GM23338 (cell line): ENCODE measurements around the gene SCFD2. TPM values are rescaled to one million over a fixed set of nuclear protein-coding genes. Genes with fewer than 3 reads are reported as not detected.

Source experiments
- ATAC-seq: fragments of 200-7000 bp; cut with Tn5 transposase; 3 replicates; pipeline ENCODE4 v1.9.1; 2020
- DNase-seq: peaks from one replicate; pipeline ENCODE4 v3.0.0-alpha.2; 2015; ENCODE audit warnings: low spot score
- H2AFZ ChIP-seq: fragments of 200-600 bp; sonication (generic); 2 replicates; pipeline ENCODE4 v1.8.0; 2016; ENCODE audit warnings: antibody characterized with exemption, mild to moderate bottlenecking, moderate library complexity
- H3F3A ChIP-seq: fragments of 200-600 bp; sonication (generic); replicated peaks from 2 replicates; pipeline ENCODE4 v1.8.0; 2017; ENCODE audit warnings: antibody characterized with exemption, mixed run types, low read depth
- H3K27ac ChIP-seq: fragments of 200-600 bp; sonication (generic); 2 replicates; pipeline ENCODE4 v1.6.1; 2016; ENCODE audit warnings: low read depth
- H3K27me3 ChIP-seq: fragments of 200-600 bp; sonication (generic); 2 replicates; pipeline ENCODE4 v1.8.0; 2016; ENCODE audit warnings: mild to moderate bottlenecking, mixed run types, moderate library complexity; ENCODE audit not compliant: insufficient read depth
- H3K36me3 ChIP-seq: fragments of 200-600 bp; sonication (generic); 2 replicates; pipeline ENCODE4 v1.8.0; 2016; ENCODE audit warnings: mild to moderate bottlenecking; ENCODE audit not compliant: insufficient read depth
- H3K4me1 ChIP-seq: fragments of 200-600 bp; sonication (generic); 2 replicates; pipeline ENCODE4 v1.8.0; 2016; ENCODE audit warnings: mild to moderate bottlenecking, moderate library complexity; ENCODE audit not compliant: insufficient read depth
- H3K4me2 ChIP-seq: fragments of 200-600 bp; sonication (generic); 2 replicates; pipeline ENCODE4 v1.7.1; 2017; ENCODE audit warnings: mixed run types
- H3K4me3 ChIP-seq: fragments of 200-600 bp; sonication (generic); 2 replicates; pipeline ENCODE4 v1.6.1; 2016; ENCODE audit warnings: mixed run types
- H3K79me2 ChIP-seq: fragments of 200-600 bp; sonication (generic); replicated peaks from 2 replicates; pipeline ENCODE4 v1.8.0; 2017; ENCODE audit warnings: mild to moderate bottlenecking; ENCODE audit not compliant: insufficient read depth
- H3K9me2 ChIP-seq: fragments of 200-600 bp; sonication (generic); 2 replicates; pipeline ENCODE4 v1.8.0; 2017; ENCODE audit not compliant: insufficient read depth
- H4K20me1 ChIP-seq: fragments of 200-600 bp; sonication (generic); replicated peaks from 2 replicates; pipeline ENCODE4 v1.8.0; 2017; ENCODE audit warnings: mild to moderate bottlenecking; ENCODE audit not compliant: insufficient read depth
- H3K27ac Mint-ChIP-seq: 2 replicates; pipeline ENCODE4 v1.8.0; 2020; ENCODE audit warnings: inconsistent platforms, mild to moderate bottlenecking, moderate library complexity, mixed read lengths
- H3K27me3 Mint-ChIP-seq: 3 replicates; pipeline ENCODE4 v1.8.0; 2022; ENCODE audit warnings: low read depth, mild to moderate bottlenecking, moderate library complexity, mixed read lengths, inconsistent platforms; ENCODE audit not compliant: insufficient read depth, poor library complexity
- H3K36me3 Mint-ChIP-seq: 3 replicates; pipeline ENCODE4 v1.8.0; 2021; ENCODE audit warnings: low read depth, mild to moderate bottlenecking, inconsistent platforms, moderate library complexity, mixed read lengths
- H3K4me1 Mint-ChIP-seq: 3 replicates; pipeline ENCODE4 v1.8.0; 2020; ENCODE audit warnings: mild to moderate bottlenecking, inconsistent platforms, mixed read lengths
- H3K4me3 Mint-ChIP-seq: 3 replicates; pipeline ENCODE4 v1.8.0; 2021; ENCODE audit warnings: moderate library complexity, mild to moderate bottlenecking, inconsistent platforms, mixed read lengths
- H3K9me3 Mint-ChIP-seq: 3 replicates; pipeline ENCODE4 v1.8.0; 2020; ENCODE audit warnings: moderate library complexity, mild to moderate bottlenecking, inconsistent platforms, mixed read lengths
- ETS1 ChIP-seq: IDR thresholded peaks from 2 replicates; pipeline ENCODE4 v1.6.1; 2016; ENCODE audit warnings: antibody characterized with exemption
- EZH2 ChIP-seq: fragments of 200-600 bp; sonication (generic); IDR thresholded peaks from one replicate; pipeline ENCODE4 v1.8.0; 2017; ENCODE audit warnings: antibody characterized with exemption, mild to moderate bottlenecking, low read depth; ENCODE audit not compliant: unreplicated experiment
- EZH2phosphoT487 ChIP-seq: fragments of 200-600 bp; sonication (generic); IDR thresholded peaks from one replicate; pipeline ENCODE4 v1.8.1; 2018; ENCODE audit warnings: antibody characterized with exemption; ENCODE audit not compliant: unreplicated experiment
- JUNB ChIP-seq: IDR thresholded peaks from one replicate; pipeline ENCODE4 v1.6.1; 2016; ENCODE audit warnings: antibody characterized with exemption; ENCODE audit not compliant: unreplicated experiment
- POLR2AphosphoS5 ChIP-seq: IDR thresholded peaks from 2 replicates; pipeline ENCODE4 v1.6.1; 2016; ENCODE audit warnings: antibody characterized with exemption, low read depth
- ZNF114 ChIP-seq: fragments of 250-450 bp; sonication (Bioruptor Pico); IDR thresholded peaks from 2 replicates; pipeline ENCODE4 v1.5.0; 2020; ENCODE audit warnings: mild to moderate bottlenecking, moderate library complexity
- ZNF331 ChIP-seq: fragments of 250-450 bp; sonication (Bioruptor Pico); IDR thresholded peaks from 2 replicates; pipeline ENCODE4 v1.5.0; 2020; ENCODE audit warnings: low read depth, mild to moderate bottlenecking, moderate library complexity
- polyA plus RNA-seq: library from polyadenylated mRNA; unstranded; fragments of >200 nt; fragmentation: Nextera tagmentation; extraction: Ambion mirVana; gene quantifications from 2 replicates; pipeline ENCODE4 v1.2.1, GENCODE V29; 2016
- total RNA-seq: library from RNA; depleted of rRNA; stranded (reverse); fragments of >200 nt; shearing (Covaris generic); gene quantifications from 2 replicates; pipeline ENCODE4 v1.2.3, GENCODE V29; 2014
- TF ChIP-seq, protein P1 (sequence below): fragments of 250-450 bp; sonication (Bioruptor Pico); IDR thresholded peaks from 2 replicates; pipeline ENCODE4 v1.5.0; 2020; ENCODE audit warnings: mild to moderate bottlenecking, moderate library complexity
- TF ChIP-seq, protein P2 (sequence below): IDR thresholded peaks from one replicate; pipeline ENCODE4 v1.6.1; 2018; ENCODE audit warnings: antibody characterized with exemption; ENCODE audit not compliant: unreplicated experiment

SCFD2 gene
- total and polyA plus RNA-seq, 2 experiments from 2014 or later = 5.7 to 17.5 TPM

DNA sequence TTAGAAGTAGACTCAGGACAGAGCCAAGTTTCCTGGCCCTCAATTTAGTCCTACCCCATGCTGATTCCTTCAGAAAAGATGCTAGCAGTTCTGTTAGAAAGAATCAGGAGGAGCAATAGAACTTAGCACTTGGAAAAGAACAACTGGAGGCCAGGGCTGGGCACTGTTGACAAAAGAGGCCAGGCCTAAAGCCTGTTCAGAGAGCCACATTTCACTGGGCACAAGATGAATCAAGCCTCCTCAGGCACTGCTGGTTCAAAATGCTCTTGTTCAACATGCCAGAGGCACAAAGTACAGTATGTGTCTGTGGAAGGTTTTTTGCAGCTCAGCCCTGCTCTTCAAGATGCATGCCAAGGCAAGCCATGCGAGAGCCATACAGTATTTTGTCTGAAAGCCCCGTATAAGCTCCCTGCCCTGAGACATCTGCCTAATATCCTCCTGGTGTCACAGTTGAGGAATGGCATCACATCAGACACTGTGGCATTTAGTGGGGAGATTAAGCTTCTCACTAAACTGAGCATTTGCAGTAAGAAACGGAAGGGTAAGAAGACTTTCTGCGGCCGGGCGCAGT lies 450.0 kb downstream of the SCFD2 start:
- H3K79me2 ChIP-seq = no peaks in the 10 kb centered on the region
- H4K20me1 ChIP-seq = no peaks in the 10 kb centered on the region
- no peak for TF ChIP-seq ZNF114
- no peak for TF ChIP-seq ZNF331 (CRISPR knock-in tag)
- no peak for TF ChIP-seq ETS1
- no peak for TF ChIP-seq JUNB
- TF ChIP-seq EZH2phosphoT487 = no peak
- no peak for TF ChIP-seq POLR2AphosphoS5
- TF ChIP-seq EZH2 = no peak
- no peak overlapping the region for H3K4me3 ChIP-seq
- DNase-seq (peak; percentile 22), ATAC-seq (no peak)
- Mint-ChIP-seq H3K9me3 (no peaks in the 10 kb centered on the region), H3K4me3 (no peak overlapping the region), H3K27ac (no peak overlapping the region), H3K27me3 (peaks cover 3% of the 10 kb centered on the region), H3K4me1 (peaks cover 16% of the 10 kb centered on the region), H3K36me3 (no peaks in the 10 kb centered on the region)
- 0 out of 2 replicates have a peak, but pooled peaks cover 4% of the 10 kb centered on the region for H3K4me1 ChIP-seq
- H3F3A ChIP-seq = no peaks in the 10 kb centered on the region
- H3K4me2 ChIP-seq = no peak overlapping the region
- no peaks in the 10 kb centered on the region for H3K27me3 ChIP-seq
- H2AFZ ChIP-seq = no peak overlapping the region
- no peaks in the 10 kb centered on the region for H3K36me3 ChIP-seq
- H3K27ac ChIP-seq = no peak overlapping the region
- peaks cover 8% of the 10 kb centered on the region; the same call in 1 of the 2 replicates for H3K9me2 ChIP-seq

DNA sequence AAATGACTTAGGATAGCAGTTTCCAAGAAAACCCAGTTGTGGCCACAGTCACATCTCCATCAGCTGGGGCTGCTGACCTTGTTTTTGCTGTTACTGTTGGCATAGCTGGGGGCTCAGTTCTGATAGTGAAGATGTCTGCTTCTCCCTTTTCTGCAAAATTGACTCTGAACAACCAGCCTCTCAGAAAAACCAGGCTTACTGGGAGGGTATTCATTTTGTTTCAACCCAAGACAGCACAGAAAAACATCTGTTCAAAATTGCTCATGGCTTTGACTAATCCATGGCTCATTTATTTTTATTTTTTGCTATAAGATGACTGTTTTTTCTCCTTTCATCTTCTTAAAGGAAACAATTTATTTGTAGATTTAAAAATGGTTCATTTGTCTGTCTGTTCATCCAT lies 450.7 kb downstream of the SCFD2 start:
- H3K36me3 Mint-ChIP-seq = no peaks in the 10 kb centered on the region
- H3K9me3 Mint-ChIP-seq = no peaks in the 10 kb centered on the region
- no peak overlapping the region for H2AFZ ChIP-seq
- no peak overlapping the region for H3K4me2 ChIP-seq
- ATAC-seq = no peak
- no peak overlapping the region for H3K27ac ChIP-seq
- H3K27me3 Mint-ChIP-seq = peaks cover 7% of the 10 kb centered on the region
- H3K79me2 ChIP-seq = no peaks in the 10 kb centered on the region
- no peaks in the 10 kb centered on the region for H3K27me3 ChIP-seq
- no peaks in the 10 kb centered on the region for H4K20me1 ChIP-seq
- H3K4me3 ChIP-seq = no peak overlapping the region
- no peak for DNase-seq
- H3K4me1 ChIP-seq = 0 out of 2 replicates have a peak, but pooled peaks cover 4% of the 10 kb centered on the region
- H3K4me3 Mint-ChIP-seq = no peak overlapping the region
- peaks cover 8% of the 10 kb centered on the region; the same call in 1 of the 2 replicates for H3K9me2 ChIP-seq
- H3K4me1 Mint-ChIP-seq = peaks cover 16% of the 10 kb centered on the region
- H3K36me3 ChIP-seq = no peaks in the 10 kb centered on the region
- no peak overlapping the region for H3K27ac Mint-ChIP-seq
- no peaks in the 10 kb centered on the region for H3F3A ChIP-seq
- TF ChIP-seq ZNF331 (CRISPR knock-in tag) (no peak), ZNF114 (no peak), EZH2phosphoT487 (no peak)
- TF ChIP-seq, protein P1, sequence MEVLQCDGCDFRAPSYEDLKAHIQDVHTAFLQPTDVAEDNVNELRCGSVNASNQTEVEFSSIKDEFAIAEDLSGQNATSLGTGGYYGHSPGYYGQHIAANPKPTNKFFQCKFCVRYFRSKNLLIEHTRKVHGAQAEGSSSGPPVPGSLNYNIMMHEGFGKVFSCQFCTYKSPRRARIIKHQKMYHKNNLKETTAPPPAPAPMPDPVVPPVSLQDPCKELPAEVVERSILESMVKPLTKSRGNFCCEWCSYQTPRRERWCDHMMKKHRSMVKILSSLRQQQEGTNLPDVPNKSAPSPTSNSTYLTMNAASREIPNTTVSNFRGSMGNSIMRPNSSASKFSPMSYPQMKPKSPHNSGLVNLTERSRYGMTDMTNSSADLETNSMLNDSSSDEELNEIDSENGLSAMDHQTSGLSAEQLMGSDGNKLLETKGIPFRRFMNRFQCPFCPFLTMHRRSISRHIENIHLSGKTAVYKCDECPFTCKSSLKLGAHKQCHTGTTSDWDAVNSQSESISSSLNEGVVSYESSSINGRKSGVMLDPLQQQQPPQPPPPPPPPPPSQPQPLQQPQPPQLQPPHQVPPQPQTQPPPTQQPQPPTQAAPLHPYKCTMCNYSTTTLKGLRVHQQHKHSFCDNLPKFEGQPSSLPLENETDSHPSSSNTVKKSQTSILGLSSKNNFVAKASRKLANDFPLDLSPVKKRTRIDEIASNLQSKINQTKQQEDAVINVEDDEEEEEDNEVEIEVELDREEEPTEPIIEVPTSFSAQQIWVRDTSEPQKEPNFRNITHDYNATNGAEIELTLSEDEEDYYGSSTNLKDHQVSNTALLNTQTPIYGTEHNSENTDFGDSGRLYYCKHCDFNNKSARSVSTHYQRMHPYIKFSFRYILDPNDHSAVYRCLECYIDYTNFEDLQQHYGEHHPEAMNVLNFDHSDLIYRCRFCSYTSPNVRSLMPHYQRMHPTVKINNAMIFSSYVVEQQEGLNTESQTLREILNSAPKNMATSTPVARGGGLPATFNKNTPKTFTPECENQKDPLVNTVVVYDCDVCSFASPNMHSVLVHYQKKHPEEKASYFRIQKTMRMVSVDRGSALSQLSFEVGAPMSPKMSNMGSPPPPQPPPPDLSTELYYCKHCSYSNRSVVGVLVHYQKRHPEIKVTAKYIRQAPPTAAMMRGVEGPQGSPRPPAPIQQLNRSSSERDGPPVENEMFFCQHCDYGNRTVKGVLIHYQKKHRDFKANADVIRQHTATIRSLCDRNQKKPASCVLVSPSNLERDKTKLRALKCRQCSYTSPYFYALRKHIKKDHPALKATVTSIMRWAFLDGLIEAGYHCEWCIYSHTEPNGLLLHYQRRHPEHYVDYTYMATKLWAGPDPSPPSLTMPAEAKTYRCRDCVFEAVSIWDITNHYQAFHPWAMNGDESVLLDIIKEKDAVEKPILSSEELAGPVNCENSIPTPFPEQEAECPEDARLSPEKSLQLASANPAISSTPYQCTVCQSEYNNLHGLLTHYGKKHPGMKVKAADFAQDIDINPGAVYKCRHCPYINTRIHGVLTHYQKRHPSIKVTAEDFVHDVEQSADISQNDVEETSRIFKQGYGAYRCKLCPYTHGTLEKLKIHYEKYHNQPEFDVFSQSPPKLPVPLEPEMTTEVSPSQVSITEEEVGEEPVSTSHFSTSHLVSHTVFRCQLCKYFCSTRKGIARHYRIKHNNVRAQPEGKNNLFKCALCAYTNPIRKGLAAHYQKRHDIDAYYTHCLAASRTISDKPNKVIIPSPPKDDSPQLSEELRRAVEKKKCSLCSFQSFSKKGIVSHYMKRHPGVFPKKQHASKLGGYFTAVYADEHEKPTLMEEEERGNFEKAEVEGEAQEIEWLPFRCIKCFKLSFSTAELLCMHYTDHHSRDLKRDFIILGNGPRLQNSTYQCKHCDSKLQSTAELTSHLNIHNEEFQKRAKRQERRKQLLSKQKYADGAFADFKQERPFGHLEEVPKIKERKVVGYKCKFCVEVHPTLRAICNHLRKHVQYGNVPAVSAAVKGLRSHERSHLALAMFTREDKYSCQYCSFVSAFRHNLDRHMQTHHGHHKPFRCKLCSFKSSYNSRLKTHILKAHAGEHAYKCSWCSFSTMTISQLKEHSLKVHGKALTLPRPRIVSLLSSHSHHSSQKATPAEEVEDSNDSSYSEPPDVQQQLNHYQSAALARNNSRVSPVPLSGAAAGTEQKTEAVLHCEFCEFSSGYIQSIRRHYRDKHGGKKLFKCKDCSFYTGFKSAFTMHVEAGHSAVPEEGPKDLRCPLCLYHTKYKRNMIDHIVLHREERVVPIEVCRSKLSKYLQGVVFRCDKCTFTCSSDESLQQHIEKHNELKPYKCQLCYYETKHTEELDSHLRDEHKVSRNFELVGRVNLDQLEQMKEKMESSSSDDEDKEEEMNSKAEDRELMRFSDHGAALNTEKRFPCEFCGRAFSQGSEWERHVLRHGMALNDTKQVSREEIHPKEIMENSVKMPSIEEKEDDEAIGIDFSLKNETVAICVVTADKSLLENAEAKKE (CRISPR knock-in tag) = no peak
- TF ChIP-seq, protein P2, sequence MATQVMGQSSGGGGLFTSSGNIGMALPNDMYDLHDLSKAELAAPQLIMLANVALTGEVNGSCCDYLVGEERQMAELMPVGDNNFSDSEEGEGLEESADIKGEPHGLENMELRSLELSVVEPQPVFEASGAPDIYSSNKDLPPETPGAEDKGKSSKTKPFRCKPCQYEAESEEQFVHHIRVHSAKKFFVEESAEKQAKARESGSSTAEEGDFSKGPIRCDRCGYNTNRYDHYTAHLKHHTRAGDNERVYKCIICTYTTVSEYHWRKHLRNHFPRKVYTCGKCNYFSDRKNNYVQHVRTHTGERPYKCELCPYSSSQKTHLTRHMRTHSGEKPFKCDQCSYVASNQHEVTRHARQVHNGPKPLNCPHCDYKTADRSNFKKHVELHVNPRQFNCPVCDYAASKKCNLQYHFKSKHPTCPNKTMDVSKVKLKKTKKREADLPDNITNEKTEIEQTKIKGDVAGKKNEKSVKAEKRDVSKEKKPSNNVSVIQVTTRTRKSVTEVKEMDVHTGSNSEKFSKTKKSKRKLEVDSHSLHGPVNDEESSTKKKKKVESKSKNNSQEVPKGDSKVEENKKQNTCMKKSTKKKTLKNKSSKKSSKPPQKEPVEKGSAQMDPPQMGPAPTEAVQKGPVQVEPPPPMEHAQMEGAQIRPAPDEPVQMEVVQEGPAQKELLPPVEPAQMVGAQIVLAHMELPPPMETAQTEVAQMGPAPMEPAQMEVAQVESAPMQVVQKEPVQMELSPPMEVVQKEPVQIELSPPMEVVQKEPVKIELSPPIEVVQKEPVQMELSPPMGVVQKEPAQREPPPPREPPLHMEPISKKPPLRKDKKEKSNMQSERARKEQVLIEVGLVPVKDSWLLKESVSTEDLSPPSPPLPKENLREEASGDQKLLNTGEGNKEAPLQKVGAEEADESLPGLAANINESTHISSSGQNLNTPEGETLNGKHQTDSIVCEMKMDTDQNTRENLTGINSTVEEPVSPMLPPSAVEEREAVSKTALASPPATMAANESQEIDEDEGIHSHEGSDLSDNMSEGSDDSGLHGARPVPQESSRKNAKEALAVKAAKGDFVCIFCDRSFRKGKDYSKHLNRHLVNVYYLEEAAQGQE = no peak
